Epithelial cell of esophagus (primary cell): Measurements from ENCODE around the gene PSMD1.

Experiments
- DNase-seq: peaks from one replicate; pipeline ENCODE4 v3.0.0; 2010; ENCODE audit warnings: low read depth
- H3K4me3 ChIP-seq: 2 replicates; pipeline ENCODE4 v1.5.1; 2011; ENCODE audit warnings: mild to moderate bottlenecking, low read length, control low read depth
- CTCF ChIP-seq: IDR thresholded peaks from 2 replicates; pipeline ENCODE4 v1.5.1; 2011; ENCODE audit warnings: low read depth, mild to moderate bottlenecking, low read length, control low read depth, inconsistent platforms; ENCODE audit not compliant: insufficient read depth; ENCODE audit errors: missing control alignments

PSMD1 gene

GRCh38 chr2:231218366-231218765, 161.7 kb downstream of the PSMD1 start:
- DNase-seq, result no peak
- TF ChIP-seq CTCF, result no peak

GRCh38 chr2:231219289-231219688, 162.6 kb downstream of the PSMD1 start:
- H3K4me3 ChIP-seq, result no peak overlapping the region
- no peak for DNase-seq
- TF ChIP-seq CTCF, result no peak

More at GRCh38 chr2:231218366-231218765, 161.7 kb downstream of the PSMD1 start:
- no peak overlapping the region for H3K4me3 ChIP-seq

GRCh38 chr2:231221761-231222160, 165.1 kb downstream of the PSMD1 start:
- no peak overlapping the region for H3K4me3 ChIP-seq
- no peak for TF ChIP-seq CTCF
- no peak for DNase-seq
